Measurements from ENCODE around the gene SEC14L6.
A peak's percentile ranks its signal among the peaks of the same experiment; 100 is the strongest.

SEC14L6 gene

GRCh38 chr22:30495041-30495784 lies 51.3 kb downstream of the SEC14L6 start:
- DNase-seq (ENCODE audit: low read depth) = no peak

GRCh38 chr22:30492144-30492543 lies 54.4 kb downstream of the SEC14L6 start:
- DNase-seq (ENCODE audit: low read depth) = no peak

GRCh38 chr22:30491381-30491780 lies 55.2 kb downstream of the SEC14L6 start:
- DNase-seq (ENCODE audit: low read depth) = no peak

DNA sequence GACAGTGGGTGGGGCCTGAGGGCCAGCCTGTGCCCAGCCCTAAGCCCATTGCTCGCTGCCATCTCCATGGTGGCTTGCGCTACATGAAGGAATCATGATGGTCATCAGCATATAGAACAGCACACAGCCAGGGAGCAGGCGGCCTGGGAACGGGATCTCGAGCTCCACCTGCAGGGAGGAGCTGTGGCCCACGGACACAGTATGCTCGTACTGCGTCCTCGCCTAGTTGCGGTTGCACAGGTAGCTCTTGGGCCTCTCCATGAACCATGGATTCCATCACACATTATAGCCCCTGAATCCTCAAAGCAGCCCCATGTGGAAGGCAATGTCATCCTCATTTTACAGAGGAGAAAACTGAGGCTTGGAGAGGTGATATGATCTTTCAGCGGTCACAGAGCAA lies 56.1 kb downstream of the SEC14L6 start:
- no peak for DNase-seq (ENCODE audit: low read depth)

- DNase-seq (ENCODE audit: low read depth) = no peak
Observed at GRCh38 chr22:30488121-30488520, 58.4 kb downstream of the SEC14L6 start.

GRCh38 chr22:30486661-30487115 lies 59.9 kb downstream of the SEC14L6 start:
- DNase-seq (ENCODE audit: low read depth) = no peak

DNA sequence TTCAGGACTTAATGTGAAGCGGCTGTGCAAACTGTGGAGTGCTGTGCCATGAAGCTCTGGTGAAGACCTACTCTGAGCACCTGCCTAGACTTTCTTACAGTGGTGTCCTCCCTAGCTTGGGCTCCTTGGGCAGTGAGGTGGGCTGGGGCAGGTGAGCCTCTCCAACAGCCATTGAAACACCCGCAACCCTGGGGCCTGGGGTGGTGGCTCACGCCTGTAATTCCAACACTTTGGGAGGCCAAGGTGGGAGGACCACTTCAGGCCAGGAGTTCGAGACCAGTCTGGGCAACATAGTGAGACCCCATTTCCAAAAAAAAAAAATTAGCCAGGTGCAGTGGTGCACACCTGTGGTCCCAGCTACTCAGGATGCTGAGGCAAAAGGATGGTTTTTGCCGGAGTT lies 60.4 kb downstream of the SEC14L6 start:
- no peak for DNase-seq (ENCODE audit: low read depth)

DNA sequence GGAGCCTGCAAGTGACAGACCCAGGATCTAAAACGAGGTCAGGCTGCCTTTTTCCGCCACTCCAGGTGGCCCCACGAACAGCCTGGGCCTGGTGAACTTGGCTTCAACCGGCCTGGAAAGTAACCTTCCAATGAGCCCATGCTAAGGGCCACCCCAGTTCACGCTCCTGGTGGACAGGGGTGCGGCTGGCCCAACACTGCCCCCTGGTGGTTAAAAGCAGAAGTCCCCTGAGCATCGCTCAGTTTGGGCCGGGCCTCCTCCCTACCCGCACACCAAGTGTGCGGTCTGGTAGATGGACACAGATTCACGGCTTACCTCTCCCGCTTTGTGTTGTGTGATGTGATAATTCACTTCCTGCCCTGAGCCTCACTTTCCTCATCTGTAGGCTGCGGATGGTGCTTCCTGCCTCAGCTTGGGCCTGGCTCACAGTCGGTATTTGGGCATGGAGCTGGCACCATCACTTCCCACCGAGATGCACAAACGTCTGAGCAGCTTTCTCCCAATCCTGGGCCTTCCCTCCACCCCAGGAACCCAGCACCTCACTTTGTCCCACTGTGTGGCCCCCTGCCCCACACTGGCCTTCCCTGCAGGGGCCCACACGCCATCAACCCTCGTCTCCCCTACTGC lies 61.1 kb downstream of the SEC14L6 start:
- DNase-seq (ENCODE audit: low read depth) = peak; percentile 57

DNA sequence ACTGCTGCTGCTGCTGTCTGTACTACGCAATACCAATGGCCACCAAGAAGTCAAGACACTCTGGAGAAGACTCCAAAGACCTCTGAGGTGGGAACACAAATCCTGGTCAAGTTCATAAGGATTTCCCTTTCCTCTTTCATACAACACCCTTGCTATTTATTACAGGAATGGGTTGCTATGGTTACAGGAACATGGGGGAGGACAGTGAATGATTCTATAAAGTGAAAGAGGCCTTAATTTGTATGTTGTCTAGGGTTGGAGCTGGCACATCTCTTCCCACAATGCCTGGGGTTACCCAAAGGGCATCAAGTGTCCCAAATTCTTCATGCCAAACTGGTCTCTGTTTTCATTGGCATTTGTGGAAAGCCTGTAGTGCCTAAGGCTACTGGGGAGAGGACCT lies 63.4 kb downstream of the SEC14L6 start:
- no peak for DNase-seq (ENCODE audit: low read depth)

- DNase-seq (ENCODE audit: low read depth) = no peak
Observed at GRCh38 chr22:30481711-30482110, 64.8 kb downstream of the SEC14L6 start.

DNA sequence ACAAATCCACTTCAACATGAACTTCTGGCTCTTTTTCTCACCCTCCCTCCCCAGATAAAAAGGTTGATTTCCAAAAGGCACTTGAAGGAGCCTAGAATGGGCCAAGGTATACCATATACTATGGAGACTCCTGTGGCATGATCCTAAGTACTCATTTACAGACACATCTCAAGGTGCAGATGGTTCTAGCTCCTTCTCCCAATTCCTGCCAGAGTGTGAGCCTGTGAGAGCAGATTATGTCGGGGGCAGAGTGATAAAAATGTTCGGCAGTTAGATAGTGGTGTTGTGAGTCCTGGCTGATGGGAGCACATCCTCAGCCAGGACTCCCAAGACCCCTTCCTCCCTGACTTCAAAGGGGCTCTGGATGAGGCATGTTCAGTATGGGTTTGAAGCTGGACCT lies 66.6 kb downstream of the SEC14L6 start:
- no peak for DNase-seq (ENCODE audit: low read depth)

DNA sequence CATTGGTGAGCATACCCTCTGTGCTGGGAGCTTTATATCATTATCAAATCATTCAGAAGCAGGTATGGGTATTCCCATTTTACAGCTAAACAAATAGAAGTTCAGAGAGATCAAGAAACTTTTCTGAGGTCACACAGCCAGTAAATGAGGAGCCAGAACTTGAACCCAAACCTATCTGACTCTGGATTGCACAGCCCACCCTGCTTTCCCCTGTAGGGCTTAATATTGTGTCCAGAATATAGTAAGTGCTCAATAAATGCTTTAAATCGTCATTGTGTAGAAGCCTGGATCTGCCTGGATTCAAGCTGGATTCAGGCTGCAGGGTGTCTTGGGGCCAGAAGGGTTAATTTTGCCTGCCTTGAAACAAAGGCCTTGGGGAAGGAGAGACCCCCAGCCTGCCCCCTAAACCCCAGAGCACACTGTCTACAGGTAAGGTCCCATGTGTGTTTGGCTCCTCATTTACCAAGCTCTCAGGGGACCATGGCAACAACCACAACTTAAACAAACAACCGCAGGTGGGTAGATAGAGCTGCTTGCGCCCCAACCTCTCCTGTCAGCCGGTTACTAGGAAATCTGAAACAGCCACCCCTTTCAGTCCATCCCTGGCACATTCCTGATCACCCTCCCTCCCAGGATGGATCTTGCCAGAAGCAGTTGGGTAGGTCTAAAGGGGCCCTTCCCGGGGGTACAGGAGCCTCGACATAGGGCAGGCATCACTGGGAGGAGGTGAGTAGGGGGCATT lies 71.7 kb downstream of the SEC14L6 start:
- no peak for DNase-seq (ENCODE audit: low read depth)

GRCh38 chr22:30474121-30474520 lies 72.4 kb downstream of the SEC14L6 start:
- no peak for DNase-seq (ENCODE audit: low read depth)

DNA sequence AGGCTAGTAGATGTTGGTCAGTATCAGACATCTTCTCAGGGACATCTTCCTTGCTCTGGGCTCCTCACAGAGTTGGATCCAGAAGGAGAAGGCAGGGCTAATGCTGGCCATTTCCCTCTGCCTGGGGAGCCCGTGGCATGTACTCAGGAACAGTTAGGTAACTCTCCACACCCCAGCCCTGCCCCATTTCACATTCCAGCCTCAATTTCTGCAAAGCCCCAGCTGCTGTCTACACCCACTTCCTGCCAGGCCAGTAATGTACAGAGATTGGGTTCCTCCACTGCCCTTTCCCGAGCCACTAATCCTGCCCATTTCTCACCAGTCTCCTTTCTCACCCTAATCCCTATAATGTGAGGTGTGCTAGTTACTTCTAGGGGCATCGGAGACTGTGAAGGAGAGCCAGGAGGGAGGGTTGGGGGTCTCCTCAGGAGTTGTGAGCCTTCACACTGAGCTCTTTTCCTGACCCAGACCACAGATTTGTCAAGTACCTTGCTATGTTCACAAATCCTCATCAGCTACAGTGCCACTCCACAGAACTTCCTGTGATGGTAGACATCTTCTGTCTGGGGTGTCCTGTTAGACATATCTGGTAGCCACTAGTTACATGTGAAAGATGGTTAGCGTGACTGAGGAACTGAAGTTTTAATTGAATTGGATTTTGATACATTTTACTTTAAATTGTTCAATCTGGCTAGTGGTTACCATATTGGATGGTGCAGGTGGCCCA lies 73.4 kb downstream of the SEC14L6 start:
- no peak for DNase-seq (ENCODE audit: low read depth)
